Measurements from ENCODE around the gene CNGA3.

GRCh38 chr2:98324181-98324580 is 22.1 kb upstream of the CNGA3 start:
- no peak for TF ChIP-seq POLR2A (IDR thresholded peaks at IDR 0.05)
- TF ChIP-seq, protein P1, sequence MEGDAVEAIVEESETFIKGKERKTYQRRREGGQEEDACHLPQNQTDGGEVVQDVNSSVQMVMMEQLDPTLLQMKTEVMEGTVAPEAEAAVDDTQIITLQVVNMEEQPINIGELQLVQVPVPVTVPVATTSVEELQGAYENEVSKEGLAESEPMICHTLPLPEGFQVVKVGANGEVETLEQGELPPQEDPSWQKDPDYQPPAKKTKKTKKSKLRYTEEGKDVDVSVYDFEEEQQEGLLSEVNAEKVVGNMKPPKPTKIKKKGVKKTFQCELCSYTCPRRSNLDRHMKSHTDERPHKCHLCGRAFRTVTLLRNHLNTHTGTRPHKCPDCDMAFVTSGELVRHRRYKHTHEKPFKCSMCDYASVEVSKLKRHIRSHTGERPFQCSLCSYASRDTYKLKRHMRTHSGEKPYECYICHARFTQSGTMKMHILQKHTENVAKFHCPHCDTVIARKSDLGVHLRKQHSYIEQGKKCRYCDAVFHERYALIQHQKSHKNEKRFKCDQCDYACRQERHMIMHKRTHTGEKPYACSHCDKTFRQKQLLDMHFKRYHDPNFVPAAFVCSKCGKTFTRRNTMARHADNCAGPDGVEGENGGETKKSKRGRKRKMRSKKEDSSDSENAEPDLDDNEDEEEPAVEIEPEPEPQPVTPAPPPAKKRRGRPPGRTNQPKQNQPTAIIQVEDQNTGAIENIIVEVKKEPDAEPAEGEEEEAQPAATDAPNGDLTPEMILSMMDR (IDR thresholded peaks at IDR 0.05), result no peak
